ENCODE measurements around the gene ERP44.
A peak's percentile ranks its signal among the peaks of the same experiment; 100 is the strongest.
"Not testable (repeated sequence)": the region's sequence is repeated elsewhere in the genome, so short reads cannot be mapped to it uniquely, and the experiment has no call there.

Gene ERP44

DNA sequence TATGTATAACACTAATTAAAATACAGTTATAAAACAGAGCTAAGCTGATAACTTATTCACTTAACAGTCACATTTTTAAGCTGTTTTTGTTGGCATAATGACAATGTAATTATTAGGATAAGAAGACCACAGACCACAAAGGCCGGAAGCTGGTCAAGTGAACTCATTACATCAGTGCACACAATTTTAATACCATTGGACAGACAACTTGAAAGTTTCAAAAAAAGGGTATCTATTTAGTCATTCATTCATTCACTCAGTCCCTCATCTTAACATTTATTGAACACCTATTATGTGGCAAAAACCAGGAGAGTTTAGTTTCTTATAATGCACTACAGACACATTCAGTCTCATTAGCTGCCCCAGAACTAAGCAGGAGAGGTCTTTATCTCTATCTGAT, 11.6 kb downstream of the ERP44 start:
- no peaks in the 10 kb centered on the region for H3K27me3 Mint-ChIP-seq
- no peak overlapping the region for H3K27ac Mint-ChIP-seq
- H3K4me1 Mint-ChIP-seq = peaks cover 90% of the 10 kb centered on the region
- no peaks in the 10 kb centered on the region for H3K9me3 Mint-ChIP-seq
- H3K36me3 Mint-ChIP-seq = peaks cover 2% of the 10 kb centered on the region
- H3K4me3 Mint-ChIP-seq = peak overlapping the region; percentile 11

GRCh38 chr9:100086097-100086635, 12.6 kb downstream of the ERP44 start:
- peaks cover 89% of the 10 kb centered on the region for H3K4me1 Mint-ChIP-seq
- no peaks in the 10 kb centered on the region for H3K27me3 Mint-ChIP-seq
- H3K9me3 Mint-ChIP-seq = no peaks in the 10 kb centered on the region
- no peaks in the 10 kb centered on the region for H3K36me3 Mint-ChIP-seq
- no peak overlapping the region for H3K4me3 Mint-ChIP-seq
- peak overlapping the region; percentile 0 for H3K27ac Mint-ChIP-seq

GRCh38 chr9:100084734-100085133, 14.1 kb downstream of the ERP44 start:
- peak overlapping the region; percentile 62 for H3K27ac Mint-ChIP-seq
- no peak overlapping the region for H3K4me3 Mint-ChIP-seq
- no peaks in the 10 kb centered on the region for H3K36me3 Mint-ChIP-seq
- H3K9me3 Mint-ChIP-seq = no peaks in the 10 kb centered on the region
- peaks cover 86% of the 10 kb centered on the region for H3K4me1 Mint-ChIP-seq
- no peaks in the 10 kb centered on the region for H3K27me3 Mint-ChIP-seq

DNA sequence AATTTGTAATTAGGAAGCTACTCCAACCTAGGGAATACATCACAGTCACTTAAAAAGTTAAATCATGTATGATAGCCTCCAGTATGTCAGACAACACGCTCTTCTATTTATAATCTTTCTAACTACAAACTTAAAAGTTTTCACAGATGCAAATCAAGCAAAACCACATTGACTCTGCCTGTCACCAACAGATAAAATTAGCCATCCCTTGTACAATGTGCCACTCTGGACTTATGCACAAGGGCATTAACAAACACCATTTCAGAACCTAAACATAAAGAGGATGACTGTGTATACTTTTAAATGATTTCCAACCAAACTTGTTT, 14.7 kb downstream of the ERP44 start:
- Mint-ChIP-seq H3K4me1 (peaks cover 83% of the 10 kb centered on the region), H3K27ac (no peak overlapping the region), H3K4me3 (peak overlapping the region; percentile 42), H3K9me3 (no peaks in the 10 kb centered on the region), H3K36me3 (no peaks in the 10 kb centered on the region), H3K27me3 (no peaks in the 10 kb centered on the region)

DNA sequence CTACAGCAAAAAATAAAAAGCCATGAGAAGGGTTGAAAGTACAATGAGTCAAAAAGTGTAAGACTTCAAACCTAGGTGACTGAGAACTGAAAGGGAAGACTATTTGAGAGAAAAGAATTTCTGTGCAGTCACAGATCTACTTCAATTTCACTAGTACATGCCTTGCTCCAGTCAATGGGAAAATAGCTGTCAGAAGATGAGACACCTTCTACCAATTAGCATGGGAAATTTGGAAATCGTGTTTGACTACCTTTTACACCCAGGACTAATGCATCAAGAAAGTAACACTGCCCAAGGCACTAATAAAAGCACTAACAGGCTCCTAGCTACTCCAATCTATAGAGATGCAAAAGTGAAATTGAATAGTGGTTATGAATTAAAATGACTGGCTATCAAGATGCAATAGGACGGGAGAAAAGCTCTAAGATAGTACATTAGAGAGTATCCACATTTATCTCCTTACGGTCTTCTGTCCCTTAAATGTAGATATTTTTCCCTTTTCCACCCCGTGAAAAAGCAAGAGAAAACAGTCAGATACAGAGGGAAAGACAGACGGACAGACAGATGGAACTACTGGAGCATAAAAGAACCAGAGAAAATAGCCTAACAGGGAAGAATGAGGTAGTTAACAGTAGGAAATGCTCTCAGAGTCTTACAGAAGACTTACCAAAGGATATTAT, 15.2 kb downstream of the ERP44 start:
- peak overlapping the region; percentile 12 for H3K4me3 Mint-ChIP-seq

GRCh38 chr9:100082782-100083181, 16.0 kb downstream of the ERP44 start:
- Mint-ChIP-seq H3K27me3 (no peaks in the 10 kb centered on the region), H3K36me3 (no peaks in the 10 kb centered on the region), H3K4me3 (peak overlapping the region; percentile 63), H3K27ac (no peak overlapping the region), H3K4me1 (peaks cover 77% of the 10 kb centered on the region), H3K9me3 (no peaks in the 10 kb centered on the region)

More for the DNA sequence above, 15.2 kb downstream of the ERP44 start:
- H3K27me3 Mint-ChIP-seq = no peaks in the 10 kb centered on the region
- no peaks in the 10 kb centered on the region for H3K36me3 Mint-ChIP-seq
- H3K4me1 Mint-ChIP-seq = peaks cover 82% of the 10 kb centered on the region
- H3K9me3 Mint-ChIP-seq = no peaks in the 10 kb centered on the region
- H3K27ac Mint-ChIP-seq = peak overlapping the region; percentile 59

DNA sequence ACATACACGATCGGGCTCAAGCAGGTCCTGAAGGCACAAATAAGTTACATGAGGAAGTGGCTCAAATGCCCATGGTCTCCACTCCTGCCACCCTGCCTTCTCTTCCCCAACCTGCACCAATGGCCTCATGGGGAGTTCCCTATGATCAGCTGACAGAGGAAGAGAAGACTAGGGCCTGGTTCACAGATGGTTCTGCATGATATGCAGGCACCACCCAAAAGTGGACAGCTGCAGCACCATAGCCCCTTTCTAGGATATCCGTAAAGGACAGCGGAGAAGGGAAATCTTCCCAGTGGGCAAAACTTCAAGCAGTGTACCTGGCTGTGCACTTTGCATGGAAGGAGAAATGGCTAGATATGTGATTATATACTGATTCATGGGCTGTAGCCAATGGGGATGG, 22.5 kb downstream of the ERP44 start:
- not testable (repeated sequence) for H3K36me3 Mint-ChIP-seq, H3K9me3 Mint-ChIP-seq, H3K27me3 Mint-ChIP-seq, H3K27ac Mint-ChIP-seq, H3K4me3 Mint-ChIP-seq
- peaks cover 43% of the 10 kb centered on the region for H3K4me1 Mint-ChIP-seq

DNA sequence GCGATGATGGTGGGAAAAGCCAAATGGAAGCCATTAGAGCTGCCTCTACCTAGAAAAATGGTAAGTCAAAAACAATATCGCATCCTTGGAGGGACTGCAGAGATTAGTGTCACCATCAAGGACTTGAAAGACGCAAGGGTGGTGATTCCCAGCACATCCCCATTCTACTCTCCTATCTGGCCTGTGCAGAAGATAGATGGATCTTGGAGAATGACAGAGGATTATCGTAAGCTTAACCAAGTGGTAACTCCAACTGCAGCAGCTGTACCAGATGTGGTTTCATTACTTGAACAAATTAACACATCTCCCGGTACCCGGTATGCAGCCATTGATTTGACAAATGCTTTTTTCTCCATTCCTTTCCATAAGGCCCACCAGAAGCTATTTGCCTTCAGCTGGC, 23.8 kb downstream of the ERP44 start:
- Mint-ChIP-seq H3K4me1 (peaks cover 44% of the 10 kb centered on the region), H3K4me3 (no peak overlapping the region), H3K36me3 (peaks cover 6% of the 10 kb centered on the region), H3K27me3 (no peaks in the 10 kb centered on the region), H3K27ac (no peak overlapping the region), H3K9me3 (no peaks in the 10 kb centered on the region)

- H3K36me3 Mint-ChIP-seq = peaks cover 7% of the 10 kb centered on the region
- H3K27ac Mint-ChIP-seq = no peak overlapping the region
- H3K27me3 Mint-ChIP-seq = no peaks in the 10 kb centered on the region
- H3K4me3 Mint-ChIP-seq = no peak overlapping the region
- H3K4me1 Mint-ChIP-seq = peaks cover 47% of the 10 kb centered on the region
- H3K9me3 Mint-ChIP-seq = no peaks in the 10 kb centered on the region
Measured at GRCh38 chr9:100074093-100074492, 24.7 kb downstream of the ERP44 start.

DNA sequence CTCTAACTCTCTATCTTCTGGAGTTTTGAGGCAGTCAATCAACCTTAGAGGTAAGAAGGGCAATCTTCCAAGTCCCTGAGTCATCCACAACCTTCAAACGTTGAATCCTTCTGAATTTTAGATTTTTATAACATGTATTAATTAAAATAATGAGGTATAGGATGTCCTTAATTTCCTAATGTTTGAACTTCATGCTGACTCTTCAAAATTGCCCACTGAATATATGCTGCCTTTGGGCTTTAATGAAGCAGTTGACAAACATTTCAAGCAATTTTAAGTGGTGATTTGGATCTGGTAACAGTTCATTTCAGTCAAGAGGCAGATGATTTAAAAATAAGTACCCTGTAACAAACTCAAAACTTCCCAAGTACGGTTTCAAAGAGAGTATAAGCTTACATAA, 26.0 kb downstream of the ERP44 start:
- Mint-ChIP-seq H3K9me3 (no peaks in the 10 kb centered on the region), H3K4me3 (no peak overlapping the region), H3K27me3 (no peaks in the 10 kb centered on the region), H3K36me3 (peaks cover 7% of the 10 kb centered on the region), H3K4me1 (peaks cover 40% of the 10 kb centered on the region), H3K27ac (no peak overlapping the region)

DNA sequence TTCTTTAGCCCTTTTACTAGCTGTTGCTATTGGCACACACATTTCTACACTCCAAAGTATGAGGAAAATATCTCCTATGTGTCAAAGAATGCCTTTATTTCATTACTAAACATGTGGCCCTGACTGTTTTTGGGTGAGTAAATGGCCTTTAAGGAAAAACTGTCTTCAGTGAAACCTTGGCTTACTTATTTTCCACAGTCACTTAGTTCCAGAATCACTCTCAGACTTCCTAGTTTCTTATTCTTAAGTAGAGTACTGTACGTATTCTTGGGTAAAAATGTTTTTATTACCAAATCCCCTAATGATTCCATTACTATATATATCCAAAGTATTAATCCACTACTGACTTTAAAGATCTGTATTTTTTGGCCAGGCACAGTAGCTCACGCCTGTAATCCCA, 27.5 kb downstream of the ERP44 start:
- Mint-ChIP-seq H3K4me1 (peaks cover 42% of the 10 kb centered on the region), H3K9me3 (no peaks in the 10 kb centered on the region), H3K27me3 (no peaks in the 10 kb centered on the region)

DNA sequence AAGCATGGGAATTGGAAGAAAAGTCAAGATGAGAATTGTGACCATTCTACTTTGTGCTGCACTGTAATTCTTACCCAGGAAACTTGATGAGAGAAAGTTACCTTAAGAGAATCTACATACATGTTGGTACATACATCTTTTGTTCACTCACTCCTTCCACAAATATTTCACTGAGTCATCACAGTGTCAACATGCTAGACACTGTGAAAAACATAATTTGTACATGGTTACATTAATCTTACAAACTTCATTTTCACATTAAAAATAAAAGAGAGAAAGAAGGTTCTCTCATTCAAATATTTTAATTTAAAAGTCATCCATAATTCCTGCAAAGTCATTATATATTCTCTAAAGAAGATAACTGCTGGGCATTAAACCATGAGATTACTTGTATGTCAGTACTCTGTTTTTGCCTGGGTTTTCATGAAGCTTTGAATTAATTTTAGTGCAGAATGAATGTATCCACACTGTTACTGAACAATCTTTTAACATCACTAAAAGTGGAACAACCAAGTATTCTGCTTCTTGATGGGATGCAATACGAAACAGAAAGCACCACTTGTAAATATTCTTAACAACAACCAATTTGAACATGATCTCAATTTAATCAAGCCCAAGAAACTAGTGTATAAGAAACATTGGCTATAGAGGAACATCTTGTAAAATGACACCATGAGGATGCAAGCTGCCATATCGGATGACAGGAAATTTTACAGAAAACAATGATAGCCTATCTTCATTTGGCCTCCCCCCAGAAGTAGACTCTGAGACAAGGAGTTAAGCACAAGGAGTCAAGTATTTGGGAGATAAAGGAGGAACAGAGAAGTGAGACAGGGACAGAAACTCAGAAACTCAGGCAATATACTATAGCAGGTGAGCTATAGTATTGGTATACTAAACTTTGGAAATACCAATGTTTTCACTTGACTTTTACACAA, 28.4 kb downstream of the ERP44 start:
- no peaks in the 10 kb centered on the region for H3K27me3 Mint-ChIP-seq
- H3K4me1 Mint-ChIP-seq = peaks cover 48% of the 10 kb centered on the region
- H3K27ac Mint-ChIP-seq = no peak overlapping the region
- H3K9me3 Mint-ChIP-seq = no peaks in the 10 kb centered on the region
- peaks cover 4% of the 10 kb centered on the region for H3K36me3 Mint-ChIP-seq
- no peak overlapping the region for H3K4me3 Mint-ChIP-seq

More for the DNA sequence above, 27.5 kb downstream of the ERP44 start:
- no peak overlapping the region for H3K27ac Mint-ChIP-seq
- peaks cover 4% of the 10 kb centered on the region for H3K36me3 Mint-ChIP-seq
- H3K4me3 Mint-ChIP-seq = no peak overlapping the region

DNA sequence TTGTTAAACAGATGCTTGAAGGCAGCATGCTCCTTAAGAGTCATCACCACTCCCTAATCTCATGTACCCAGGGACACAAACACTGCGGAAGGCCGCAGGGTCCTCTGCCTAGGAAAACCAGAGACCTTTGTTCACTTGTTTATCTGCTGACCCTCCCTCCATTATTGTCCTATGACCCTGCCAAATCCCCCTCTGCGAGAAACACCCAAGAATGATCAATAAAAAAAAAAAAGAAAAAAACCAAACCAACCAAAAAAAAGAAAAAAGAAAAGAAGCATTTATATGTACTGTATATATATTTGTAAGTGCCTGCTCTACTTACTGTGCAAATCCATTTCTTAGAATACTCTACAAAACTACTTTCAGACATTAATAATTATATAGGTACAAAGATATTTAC, 29.7 kb downstream of the ERP44 start:
- H3K9me3 Mint-ChIP-seq, H3K36me3 Mint-ChIP-seq, H3K27ac Mint-ChIP-seq, H3K4me3 Mint-ChIP-seq, H3K27me3 Mint-ChIP-seq: not testable (repeated sequence)
- H3K4me1 Mint-ChIP-seq = peaks cover 47% of the 10 kb centered on the region

DNA sequence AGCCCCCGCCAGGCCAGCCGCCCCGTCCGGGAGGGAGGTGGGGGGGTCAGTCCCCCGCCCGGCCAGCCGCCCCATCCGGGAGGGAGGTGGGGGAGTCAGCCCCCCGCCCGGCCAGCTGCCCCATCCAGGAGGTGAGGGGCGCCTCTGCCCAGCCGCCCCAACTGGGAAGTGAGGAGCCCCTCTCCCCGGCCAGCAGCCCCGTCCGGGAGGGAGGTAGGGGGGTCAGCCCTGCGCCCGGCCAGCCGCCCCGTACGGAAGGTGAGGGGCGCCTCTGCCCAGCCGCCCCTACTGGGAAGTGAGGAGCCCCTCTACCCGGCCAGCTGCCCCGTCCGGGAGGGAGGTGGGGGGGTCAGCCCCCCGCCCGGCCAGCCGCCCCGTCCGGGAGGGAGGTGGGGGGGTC, 30.8 kb downstream of the ERP44 start:
- H3K4me1 Mint-ChIP-seq = peaks cover 42% of the 10 kb centered on the region
- H3K27ac Mint-ChIP-seq, H3K36me3 Mint-ChIP-seq, H3K27me3 Mint-ChIP-seq, H3K9me3 Mint-ChIP-seq, H3K4me3 Mint-ChIP-seq: not testable (repeated sequence)

DNA sequence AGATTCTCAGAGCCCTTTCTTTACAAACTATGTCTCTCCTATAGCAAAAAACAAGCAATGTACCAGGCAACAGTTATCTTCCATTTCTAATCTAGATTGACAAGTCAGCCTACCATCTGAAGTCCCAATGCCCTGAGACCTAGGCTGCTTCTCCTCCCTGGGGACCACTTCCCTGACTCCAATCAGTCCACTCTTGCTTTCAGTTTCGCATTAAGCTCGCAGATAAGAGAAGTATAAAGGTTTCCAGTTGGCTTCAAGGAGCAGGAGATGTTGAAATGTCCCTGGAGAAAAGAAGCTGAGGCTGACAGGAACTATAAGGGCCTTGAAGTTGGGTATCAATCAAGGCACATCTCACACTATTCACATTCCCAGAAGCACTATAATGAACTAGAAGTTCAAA, 32.3 kb downstream of the ERP44 start:
- no peak overlapping the region for H3K27ac Mint-ChIP-seq
- H3K27me3 Mint-ChIP-seq = no peaks in the 10 kb centered on the region
- H3K36me3 Mint-ChIP-seq = peaks cover 4% of the 10 kb centered on the region
- H3K4me1 Mint-ChIP-seq = peaks cover 32% of the 10 kb centered on the region
- no peak overlapping the region for H3K4me3 Mint-ChIP-seq
- no peaks in the 10 kb centered on the region for H3K9me3 Mint-ChIP-seq

- no peaks in the 10 kb centered on the region for H3K9me3 Mint-ChIP-seq
- H3K36me3 Mint-ChIP-seq = peaks cover 3% of the 10 kb centered on the region
- H3K4me1 Mint-ChIP-seq = peaks cover 24% of the 10 kb centered on the region
- H3K4me3 Mint-ChIP-seq = no peak overlapping the region
- no peak overlapping the region for H3K27ac Mint-ChIP-seq
- H3K27me3 Mint-ChIP-seq = no peaks in the 10 kb centered on the region
Measured at GRCh38 chr9:100064872-100065581, 33.8 kb downstream of the ERP44 start.

Data from activated naive CD4-positive, alpha-beta T cell treated with anti-CD3 and anti-CD28 coated beads, Interleukin-2, amount 50 U/mL, for 24 hours (primary cell).